HG03135 (cell line): ENCODE results near the gene LGALS3BP.

Experiments
- ATAC-seq: cut with Tn5 transposase; IDR thresholded peaks from one replicate; pipeline ENCODE4 v1.9.1; 2021; ENCODE audit warnings: mild to moderate bottlenecking, moderate library complexity; ENCODE audit not compliant: unreplicated experiment

Gene LGALS3BP

GRCh38 chr17:78944956-78945355, 34.8 kb downstream of the LGALS3BP start:
- ATAC-seq = no peak

DNA sequence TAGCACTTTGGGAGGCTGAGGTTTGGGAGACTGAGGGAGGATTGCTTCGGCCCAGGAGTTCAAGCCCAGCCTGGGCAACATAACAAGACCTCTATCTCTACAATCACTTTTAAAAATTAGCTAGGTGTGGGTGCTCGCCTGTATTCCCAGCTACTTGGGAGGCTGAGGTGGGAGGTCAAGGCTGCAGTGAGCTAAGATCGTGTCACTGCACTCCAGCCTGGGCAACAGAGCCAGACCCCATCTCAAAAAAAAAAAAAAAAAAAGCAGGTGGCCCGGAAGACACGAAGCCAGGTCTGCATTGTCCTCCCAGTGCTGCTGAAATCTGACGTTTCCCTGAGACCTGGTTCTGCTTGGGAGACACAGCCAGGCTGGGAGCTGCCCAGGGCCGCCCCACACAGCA, 35.7 kb downstream of the LGALS3BP start:
- ATAC-seq = no peak

GRCh38 chr17:78940708-78941107, 39.0 kb downstream of the LGALS3BP start:
- ATAC-seq = no peak

GRCh38 chr17:78940258-78940657, 39.5 kb downstream of the LGALS3BP start:
- no peak for ATAC-seq

DNA sequence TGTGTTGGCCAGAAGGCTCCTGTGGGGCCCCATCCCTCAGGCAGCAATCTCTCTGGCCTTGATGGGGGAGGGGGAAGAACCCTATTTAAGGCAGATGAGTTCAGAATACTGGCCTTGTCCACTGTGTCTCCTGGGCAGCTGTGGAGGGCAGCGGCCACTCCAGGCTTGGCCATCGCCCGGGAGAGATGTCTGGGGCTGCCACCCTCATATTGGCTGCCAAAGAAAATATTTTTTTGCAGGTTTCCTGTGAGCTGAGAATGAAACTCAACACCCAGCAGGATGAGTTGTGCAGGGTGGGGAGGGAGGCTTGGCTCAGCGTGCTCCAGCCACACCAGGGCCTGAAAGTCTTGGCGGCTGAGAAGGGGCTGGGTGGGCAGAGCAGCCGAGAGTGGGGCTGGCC, 40.1 kb downstream of the LGALS3BP start:
- no peak for ATAC-seq

- no peak for ATAC-seq
Measured at GRCh38 chr17:78937561-78937960, 42.2 kb downstream of the LGALS3BP start.

- ATAC-seq = no peak
Measured at GRCh38 chr17:78935419-78936323, 44.1 kb downstream of the LGALS3BP start.

DNA sequence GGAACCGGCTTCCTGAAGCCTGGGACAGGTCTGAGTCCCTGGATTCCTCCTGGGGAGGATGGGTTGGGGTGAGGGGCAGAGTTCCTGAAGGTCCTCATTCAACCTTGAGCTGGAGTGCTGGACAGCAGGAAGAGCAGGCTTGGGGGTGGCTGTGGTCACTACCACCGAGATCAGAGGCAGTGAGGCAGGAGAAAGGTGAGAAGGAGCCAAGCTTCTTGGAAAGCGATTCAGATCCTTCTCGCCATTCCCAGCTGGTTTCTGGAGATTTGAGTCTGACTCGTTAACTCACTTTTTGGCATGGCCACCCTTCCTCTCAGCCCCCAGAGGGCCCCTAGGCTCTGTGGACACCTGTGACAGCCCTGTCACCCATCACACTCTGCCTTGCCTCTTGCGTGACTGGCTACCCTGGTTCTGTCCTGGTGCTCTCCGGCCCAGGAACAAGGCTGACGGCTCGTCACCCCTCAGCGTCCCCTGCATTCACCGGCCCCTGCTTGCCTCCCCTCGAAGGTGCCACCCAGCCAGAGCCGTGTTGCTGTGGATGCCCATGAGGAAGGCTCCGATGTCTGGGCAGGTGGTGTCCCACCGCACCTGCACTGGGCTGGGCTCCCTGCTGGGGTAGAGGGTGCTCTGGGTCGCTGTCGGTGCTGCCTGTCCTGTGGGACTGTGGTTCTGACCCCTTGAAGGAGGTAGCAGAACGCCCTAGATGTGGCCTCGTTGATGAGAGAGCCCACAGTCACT, 44.9 kb downstream of the LGALS3BP start:
- no peak for ATAC-seq

DNA sequence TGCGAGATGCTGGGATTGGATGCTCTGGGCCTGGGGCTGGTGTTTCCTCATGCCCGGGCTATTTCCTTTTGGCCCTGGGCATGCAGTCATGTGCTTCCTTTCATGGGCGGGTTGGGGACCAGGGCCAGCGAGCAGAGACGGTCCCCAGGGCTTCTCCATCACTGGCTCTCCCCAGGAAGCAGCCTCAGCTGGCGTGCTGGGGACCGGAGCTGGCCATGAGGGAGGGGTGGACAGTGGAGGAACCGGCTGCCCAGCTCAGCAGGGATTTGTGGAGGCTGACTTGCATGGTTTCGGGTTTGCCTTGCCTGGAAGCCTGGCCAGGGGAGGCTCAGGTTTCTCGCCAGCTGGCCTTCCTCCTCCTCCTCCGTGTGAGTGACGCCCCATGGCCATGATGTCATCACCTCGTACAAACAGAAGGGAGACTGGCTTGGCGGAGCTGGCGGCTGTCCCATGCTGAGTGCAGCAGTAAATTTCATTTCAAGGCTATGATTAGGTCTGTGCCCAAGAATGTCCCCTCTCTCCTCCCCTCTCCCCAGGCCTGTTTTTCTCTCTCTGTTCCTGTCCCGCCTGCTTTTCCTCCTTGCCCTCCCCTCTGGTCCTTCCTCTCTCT, 45.7 kb downstream of the LGALS3BP start:
- ATAC-seq = no peak

- ATAC-seq = no peak
Measured at GRCh38 chr17:78933025-78933958, 46.4 kb downstream of the LGALS3BP start.

GRCh38 chr17:78929908-78930775, 49.6 kb downstream of the LGALS3BP start:
- no peak for ATAC-seq

DNA sequence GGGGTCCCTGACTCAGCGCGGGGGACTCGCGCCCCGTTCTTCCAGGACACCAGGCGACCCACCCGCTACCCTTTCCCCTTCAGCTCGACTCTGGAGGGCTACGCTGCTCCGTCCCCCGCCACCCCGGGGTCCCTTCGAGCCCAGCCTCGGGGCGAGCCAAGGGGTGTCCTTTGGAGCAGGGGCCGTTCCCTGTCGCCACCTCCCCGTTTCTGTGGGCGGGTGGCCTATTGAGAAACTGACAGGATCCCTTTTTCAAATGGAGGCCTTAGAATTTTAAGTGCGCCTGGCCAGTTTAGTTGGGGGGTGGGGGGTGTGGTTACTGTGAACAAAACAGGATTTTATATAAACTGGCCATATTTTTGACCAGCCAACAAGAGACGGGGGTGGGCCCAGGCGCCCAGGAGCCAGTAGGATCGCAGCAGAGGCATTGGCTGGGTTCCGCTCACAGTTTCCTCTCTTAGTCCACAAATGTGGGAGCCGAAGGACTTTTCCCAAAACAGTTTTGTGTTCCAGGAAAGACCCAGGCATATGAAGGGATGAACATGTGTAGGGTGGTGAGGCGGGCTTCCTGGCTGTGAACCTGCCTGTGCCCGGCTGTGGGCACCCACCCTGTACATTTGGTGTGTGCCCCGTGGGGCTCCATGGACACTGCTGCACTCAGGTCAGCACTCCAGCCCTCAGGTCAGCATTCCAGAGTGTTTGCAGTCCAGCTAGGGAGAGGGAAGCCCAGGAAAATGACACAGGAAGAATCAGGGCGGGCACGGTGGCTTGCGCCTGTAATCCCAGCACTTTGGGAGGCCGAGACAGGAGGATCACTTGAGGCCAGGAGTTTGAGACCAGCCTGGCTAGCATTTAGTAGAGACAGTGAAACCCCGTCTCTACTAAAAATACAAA, 53.8 kb downstream of the LGALS3BP start:
- no peak for ATAC-seq

DNA sequence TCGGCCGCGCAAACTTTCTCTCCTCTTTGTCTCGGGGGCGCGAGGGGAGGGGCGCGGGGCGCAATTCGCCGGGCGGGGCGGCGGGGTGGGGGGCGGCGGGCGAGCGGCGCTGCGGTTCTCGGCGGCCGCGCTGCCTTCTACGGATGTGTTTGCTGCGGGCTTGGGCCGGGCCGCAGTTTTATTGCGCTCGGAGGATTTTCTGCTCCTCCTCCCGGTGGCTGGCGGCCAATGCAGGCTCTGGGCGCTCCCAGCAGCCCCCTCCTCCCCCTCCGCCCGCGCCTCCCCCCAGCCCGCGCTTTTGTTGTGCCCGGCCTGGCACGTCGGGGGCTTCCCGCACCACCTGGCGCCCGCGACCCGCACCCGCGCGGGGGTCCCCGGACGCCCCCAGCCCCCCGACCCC, 54.5 kb downstream of the LGALS3BP start, which contains the start of gene TIMP2:
Gene TIMP2 (minus strand): TSS at position 154 of the 400 bp plus-strand sequence. CDS start 299 bp downstream, outside the sequence.
- no peak for ATAC-seq

- no peak for ATAC-seq
Measured at GRCh38 chr17:78924481-78925151, 55.1 kb downstream of the LGALS3BP start.

GRCh38 chr17:78923660-78924453, 55.9 kb downstream of the LGALS3BP start:
- no peak for ATAC-seq

GRCh38 chr17:78922816-78923498, 56.8 kb downstream of the LGALS3BP start:
- ATAC-seq = no peak
